CD1c-positive myeloid dendritic cell (primary cell): ENCODE results near the gene PBX3.

ENCODE experiments used
- DNase-seq: peaks from one replicate; pipeline ENCODE4 v3.0.0-alpha.2; 2016; ENCODE audit errors: extremely low spot score

Gene PBX3

DNA sequence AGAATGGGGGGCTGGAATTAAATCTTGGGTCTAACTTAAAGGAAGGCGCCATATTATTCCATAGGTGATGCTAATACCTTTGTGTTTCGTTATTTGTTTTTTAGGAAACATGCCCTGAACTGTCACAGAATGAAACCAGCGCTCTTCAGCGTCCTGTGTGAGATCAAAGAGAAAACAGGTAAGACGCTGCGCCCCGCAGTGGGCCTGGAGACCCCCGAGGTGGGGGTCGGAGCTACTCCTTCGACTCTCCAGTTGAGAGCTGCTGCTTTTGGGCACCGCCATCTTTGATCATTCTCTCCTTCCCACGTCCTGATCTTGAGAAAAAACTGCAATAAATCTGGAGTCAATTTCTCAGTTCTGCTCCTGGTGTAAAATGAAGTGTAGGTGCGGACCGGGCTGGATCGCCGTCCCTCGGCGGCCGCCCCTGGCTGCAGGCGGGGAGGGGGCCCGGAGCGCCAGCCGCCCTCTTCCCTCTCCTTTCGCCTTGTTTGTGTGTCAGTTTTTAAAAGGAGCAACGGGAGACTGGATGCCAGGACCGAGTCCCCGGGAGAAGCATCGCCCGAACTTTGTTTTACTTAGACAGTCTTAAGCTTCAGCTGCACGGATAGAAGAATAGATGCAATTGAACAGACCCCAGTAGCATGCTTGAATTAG, 1.4 kb downstream of the PBX3 start:
- peak; percentile 44 for DNase-seq

DNA sequence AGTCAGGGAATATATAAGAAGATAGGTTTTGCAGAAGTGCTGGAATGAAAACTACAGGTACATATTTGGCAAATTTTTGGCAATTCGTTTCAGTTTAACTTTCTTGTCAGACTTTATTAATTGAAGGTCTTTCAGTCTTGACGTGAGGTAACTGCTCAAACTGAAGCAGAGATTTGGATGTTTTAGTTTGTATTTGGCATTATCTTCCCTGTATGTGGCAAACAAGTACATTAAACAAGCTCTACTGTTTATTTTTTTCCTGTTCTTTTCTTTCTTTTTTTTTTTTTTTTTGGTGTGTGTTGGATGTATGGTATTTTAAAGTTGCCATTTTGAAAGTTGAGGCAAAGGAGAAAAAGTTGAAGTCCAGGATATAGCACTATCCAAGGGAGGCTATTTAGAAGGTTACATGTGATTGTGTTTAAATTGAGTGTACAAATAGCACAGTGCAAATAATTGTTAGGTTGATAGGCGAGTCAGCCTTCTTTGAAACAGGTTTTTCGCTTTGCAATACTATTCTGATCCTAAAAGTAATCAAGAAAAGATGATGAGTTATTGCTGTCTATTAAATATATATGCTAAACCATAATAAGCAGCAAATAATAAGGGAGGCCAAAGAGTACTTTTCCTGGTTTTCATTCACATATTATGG, 2.2 kb downstream of the PBX3 start:
- DNase-seq = no peak

DNA sequence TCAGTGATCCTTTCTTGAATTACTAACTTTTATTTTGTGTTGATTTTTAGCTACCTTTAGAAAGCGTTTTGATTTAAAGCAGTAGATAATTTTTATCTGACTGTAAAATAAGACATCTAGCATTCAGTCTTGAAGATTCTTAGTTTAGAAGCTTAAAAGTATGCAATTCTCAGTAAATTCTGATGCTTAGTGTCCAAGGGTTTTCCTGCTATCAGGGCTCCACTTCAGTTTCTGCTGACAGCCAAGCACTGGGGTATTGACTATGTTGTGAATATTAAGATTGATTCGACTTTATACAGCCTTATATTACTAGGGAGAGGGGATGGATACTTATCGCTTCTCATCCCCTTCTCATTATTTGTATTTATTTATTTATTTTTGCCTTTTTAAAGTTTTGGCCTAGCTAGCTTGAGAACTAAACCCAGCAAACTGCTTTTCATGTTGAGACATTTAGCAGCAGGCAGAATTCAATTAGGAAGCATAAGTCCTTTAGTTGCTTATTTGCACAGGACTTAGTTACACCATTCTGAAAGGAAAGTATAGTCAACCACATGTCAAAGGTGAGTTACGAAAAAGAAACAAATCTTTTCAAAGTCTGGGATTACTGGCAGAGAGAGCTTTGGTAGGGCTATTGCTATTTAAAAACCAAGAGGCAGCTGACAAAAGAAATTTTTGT, 2.9 kb downstream of the PBX3 start:
- DNase-seq = no peak

- no peak for DNase-seq
Observed at GRCh38 chr9:125750627-125751011, 3.4 kb downstream of the PBX3 start.

DNA sequence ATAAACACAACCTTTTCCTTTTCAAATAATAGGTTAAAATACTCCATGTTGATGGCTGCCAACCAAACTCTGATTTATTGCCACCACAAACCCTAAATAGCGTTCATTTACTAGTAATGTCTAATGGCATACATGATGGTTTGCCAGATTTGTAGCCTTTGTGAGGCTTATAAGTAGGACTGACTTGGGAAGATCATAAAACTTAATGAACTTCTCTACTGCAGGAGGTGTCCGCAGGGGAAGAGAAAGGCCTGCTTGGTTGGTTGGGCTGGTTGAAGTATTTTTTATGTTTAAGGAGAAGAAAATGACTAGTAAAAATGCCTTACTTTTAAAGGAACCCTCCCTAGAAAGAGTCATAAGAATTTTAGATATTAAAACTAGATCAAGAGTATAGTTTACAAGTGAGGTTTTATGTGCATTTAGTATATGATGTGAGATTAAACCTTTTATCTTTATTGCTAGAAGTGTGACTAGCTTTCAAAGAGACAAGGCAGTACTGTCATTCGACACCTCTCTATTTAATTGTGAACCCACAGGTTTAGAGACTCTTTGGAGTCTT, 5.0 kb downstream of the PBX3 start:
- no peak for DNase-seq

GRCh38 chr9:125754096-125754495, 6.9 kb downstream of the PBX3 start:
- DNase-seq = no peak

DNA sequence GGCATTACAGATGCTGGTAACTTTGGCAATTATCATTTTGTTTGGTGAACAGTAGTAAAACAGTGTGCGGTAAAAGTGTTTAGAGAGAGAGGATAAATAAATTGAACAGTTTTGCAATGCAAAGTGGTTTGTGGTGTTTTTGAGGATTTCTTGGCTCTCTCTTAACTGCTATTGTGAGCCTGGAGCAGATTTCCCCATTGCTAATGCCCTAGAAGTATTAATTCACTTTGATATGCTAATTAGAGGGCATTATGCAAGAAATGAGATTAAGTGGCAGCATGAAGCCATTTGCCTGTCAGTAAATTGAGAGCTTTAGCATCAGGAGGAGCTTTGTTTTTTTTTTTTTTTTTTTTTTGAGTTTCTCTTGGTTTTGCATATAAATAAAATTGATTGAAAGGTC, 8.2 kb downstream of the PBX3 start:
- no peak for DNase-seq

GRCh38 chr9:125756518-125756917, 9.3 kb downstream of the PBX3 start:
- DNase-seq = no peak

- DNase-seq = no peak
Observed at GRCh38 chr9:125757834-125758233, 10.7 kb downstream of the PBX3 start.

DNA sequence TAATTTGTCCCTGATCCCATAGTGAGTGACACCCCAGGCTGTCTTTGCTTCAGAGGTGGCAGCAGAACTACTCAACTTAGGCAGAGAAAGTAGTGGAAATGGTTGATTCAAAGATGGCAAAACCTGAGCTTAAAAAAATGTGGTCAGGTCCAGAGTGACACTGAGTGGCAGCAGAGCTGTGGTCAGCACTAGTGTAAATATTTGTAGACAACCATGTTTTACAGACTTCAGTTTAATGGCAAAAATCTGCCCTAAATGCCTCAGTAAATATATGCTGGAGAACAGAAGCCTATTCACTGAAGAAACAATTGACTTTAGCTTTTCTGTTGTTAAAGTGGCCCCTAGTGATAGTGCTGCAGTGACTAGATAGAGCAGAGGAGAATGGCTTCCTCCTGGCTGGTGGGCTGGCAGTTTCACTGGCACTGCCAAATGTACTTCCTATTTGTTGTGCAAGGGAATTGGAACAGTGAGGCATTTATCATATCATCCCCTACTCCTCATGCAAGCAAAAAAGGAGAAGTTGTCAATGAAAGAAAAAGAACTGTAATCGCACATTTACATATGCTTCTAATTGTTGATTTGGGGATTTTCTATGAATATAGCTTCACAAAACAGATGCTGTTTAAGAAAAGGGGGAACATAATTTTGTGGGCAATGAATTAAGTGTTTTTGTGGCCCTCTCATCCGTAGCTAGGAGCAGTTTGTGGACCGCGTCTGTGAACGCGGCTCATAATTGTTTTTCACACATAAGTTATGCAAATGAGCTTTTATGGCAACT, 12.0 kb downstream of the PBX3 start:
- peak; percentile 90 for DNase-seq

DNA sequence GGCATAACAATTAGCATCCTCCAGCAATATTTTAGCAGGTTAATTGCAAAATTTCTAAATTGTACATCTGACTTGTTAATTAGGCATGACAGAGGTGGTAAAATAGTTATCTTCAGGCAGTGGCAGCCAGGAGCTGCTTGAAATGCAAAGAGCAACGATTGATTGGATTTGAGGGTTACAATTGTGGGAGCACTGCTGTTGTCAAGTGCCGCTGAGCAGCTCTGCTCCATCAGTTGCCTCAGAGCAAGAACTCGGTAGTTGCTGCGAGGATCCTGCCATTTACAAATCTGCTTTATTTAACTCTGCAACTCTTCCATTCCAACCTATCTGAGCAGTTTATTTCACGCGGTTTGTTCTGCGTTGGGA, 12.6 kb downstream of the PBX3 start:
- no peak for DNase-seq

DNA sequence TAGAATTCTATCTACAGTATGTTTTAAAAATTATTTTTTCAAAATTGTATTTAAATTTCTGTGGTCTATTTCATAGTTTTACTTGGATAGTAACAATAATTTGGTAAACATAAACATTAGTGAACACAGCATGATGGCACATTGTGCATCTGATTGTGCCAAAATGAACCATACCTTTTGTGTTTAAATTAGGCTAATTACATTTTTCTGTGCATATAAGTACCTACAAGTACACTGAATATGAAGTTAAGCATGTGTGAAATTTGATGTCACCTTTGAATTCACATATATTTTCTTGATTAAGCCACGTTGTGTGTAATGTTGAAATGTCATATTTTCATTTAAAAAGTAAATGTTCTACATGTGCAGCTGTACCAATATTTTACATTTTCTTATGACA, 13.4 kb downstream of the PBX3 start:
- no peak for DNase-seq

DNA sequence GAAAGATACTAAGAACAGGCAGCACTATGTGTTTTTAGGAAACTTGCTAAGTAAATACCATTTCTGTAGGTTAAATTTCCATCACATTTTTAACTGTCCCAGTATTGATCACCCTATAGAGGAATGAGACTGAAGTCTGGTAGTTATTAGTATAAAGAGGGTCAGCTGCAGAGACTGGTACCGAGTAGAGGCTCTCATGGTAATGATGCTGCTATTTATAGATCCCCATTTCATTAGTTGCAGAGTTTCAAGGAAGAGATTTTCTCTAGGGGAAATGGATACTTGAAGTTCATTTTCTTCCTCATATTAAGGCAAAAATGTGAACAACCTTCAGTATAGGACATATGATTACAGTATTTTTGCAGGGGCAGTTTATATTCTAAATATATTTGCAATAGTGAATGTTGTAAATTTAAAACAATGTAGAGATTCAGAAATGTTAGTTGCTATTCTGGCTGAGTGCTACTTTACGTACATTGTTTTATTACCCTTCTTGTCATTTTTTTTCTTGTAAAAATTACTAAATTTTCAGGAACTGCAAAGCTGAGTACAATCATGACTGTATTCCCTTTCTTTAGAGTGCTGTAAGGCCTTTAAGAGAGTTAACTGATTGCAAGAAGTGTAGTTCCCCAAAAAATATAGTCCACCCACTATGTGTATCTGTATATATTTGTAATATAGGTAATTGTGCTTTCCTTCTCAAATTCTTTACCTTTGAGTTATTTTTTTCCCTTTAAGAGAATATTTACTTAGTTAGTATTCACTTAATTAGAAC, 14.7 kb downstream of the PBX3 start:
- peak; percentile 76 for DNase-seq

GRCh38 chr9:125763394-125763801, 16.2 kb downstream of the PBX3 start:
- no peak for DNase-seq

- DNase-seq = no peak
Observed at GRCh38 chr9:125764198-125764597, 17.0 kb downstream of the PBX3 start.

DNA sequence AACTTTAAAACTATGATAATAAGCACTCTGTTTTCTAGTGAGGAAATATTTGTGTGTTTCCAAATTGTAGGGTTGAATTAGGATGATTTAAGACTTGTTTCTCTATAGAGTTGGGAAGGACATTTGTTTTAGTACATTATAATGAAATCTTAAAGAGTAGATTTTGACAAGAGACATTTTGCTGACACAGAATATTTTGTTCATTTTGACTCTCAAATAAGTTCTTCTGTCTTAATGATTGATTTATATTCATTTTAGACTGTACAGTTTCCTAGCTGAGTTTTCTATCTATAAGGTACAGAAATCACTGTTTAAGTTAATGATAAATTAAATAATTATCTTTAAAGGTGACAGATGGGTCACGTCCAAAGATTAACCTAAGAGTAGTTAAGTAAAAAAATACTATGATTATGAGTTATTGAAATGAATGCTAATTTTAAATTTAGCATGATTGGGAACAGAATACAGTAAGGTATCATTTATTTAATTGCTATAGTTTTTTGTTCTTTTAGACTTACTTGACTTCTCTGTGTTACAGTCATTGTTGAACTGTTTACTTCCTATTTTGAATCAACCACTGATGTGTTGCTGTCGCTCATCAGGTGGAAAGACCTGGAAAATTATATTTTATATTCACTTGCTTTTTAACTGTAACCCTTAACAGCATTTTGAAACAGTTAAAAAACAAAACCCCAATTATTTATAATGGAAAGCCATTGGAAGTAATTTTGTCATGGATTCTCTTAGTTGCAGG, 19.5 kb downstream of the PBX3 start:
- DNase-seq = no peak

DNA sequence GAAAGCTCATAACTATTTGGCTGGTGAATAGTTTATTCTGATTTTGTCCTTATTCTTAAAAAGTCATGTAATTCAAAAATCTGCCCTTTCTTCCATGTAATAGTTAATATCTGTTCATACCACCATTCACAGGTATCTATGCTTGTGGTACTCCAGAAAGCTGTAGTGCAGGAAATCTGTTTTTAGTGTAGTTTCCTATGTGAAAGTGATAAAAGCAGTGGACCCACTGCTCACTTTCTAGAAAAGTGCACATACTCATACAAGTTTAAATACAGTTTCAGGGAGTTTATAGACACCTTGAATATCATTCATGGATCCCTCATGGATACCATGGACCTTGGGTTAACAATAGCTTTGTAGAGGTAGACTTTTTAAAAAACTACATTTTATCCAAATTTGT, 20.2 kb downstream of the PBX3 start:
- no peak for DNase-seq

DNA sequence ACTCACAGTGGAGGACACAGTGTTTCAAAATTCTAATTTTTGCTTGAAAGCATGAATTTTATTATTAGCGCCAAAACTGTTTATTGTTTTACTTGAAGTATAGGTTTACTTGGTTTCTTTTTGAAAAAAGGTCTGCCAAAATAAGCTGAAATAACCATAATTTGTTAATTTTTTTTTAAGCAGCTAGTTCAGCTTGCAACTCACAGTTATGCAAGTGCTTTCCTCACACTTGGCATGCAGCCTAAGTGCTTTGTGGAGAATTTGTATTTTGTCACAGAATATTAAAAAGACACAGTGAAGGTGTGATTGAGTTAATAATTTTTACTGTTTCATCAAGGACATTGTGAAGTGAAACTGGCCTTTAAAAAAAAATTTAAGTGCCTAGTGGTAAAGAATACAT, 21.6 kb downstream of the PBX3 start:
- no peak for DNase-seq

- DNase-seq = no peak
Observed at GRCh38 chr9:125771037-125771436, 23.9 kb downstream of the PBX3 start.

- no peak for DNase-seq
Observed at GRCh38 chr9:125772740-125773139, 25.6 kb downstream of the PBX3 start.

- DNase-seq = no peak
Observed at GRCh38 chr9:125774106-125774505, 26.9 kb downstream of the PBX3 start.
